Mesenchymal stem cell (in vitro differentiated cells and primary cell): ENCODE results near the gene TLCD5.

Source experiments
- DNase-seq: peaks from one replicate; pipeline ENCODE4 v3.0.0-alpha.2; 2013
- H2AFZ ChIP-seq: one replicate; pipeline ENCODE4 v1.6.1; 2013; ENCODE audit warnings: low read depth, mild to moderate bottlenecking, control low read depth, inconsistent platforms, low read length, moderate library complexity
- H2AK5ac ChIP-seq: 2 replicates; pipeline ENCODE4 v1.6.1; 2013; ENCODE audit warnings: low read length, moderate library complexity, mild to moderate bottlenecking, inconsistent platforms; ENCODE audit not compliant: severe bottlenecking
- H2BK120ac ChIP-seq: one replicate; pipeline ENCODE4 v1.6.1; 2013; ENCODE audit warnings: low read depth, mild to moderate bottlenecking, inconsistent platforms, low read length, moderate library complexity
- H2BK12ac ChIP-seq, 2 experiments: one replicate each; pipeline ENCODE4 v1.6.1; 2013; ENCODE audit warnings: inconsistent platforms in 2 of 2, low read length in 2 of 2, mild to moderate bottlenecking in 2 of 2, moderate library complexity in 2 of 2, control low read depth in 1 of 2
- H2BK15ac ChIP-seq: one replicate; pipeline ENCODE4 v1.6.1; 2013; ENCODE audit warnings: mild to moderate bottlenecking, low read depth, inconsistent platforms; ENCODE audit not compliant: poor library complexity, severe bottlenecking
- H2BK5ac ChIP-seq: 2 replicates; pipeline ENCODE4 v1.6.1; 2013; ENCODE audit warnings: low read depth, mild to moderate bottlenecking, low read length, control low read depth, inconsistent platforms; ENCODE audit not compliant: poor library complexity, severe bottlenecking
- H3K14ac ChIP-seq, 2 experiments: one replicate each; pipeline ENCODE4 v1.6.1; 2013; ENCODE audit warnings: inconsistent platforms in 2 of 2, low read length in 2 of 2, control low read depth in 1 of 2, mild to moderate bottlenecking in 1 of 2, moderate library complexity in 1 of 2
- H3K18ac ChIP-seq, 2 experiments: one replicate each; pipeline ENCODE4 v1.6.1; 2013; ENCODE audit warnings: inconsistent platforms in 2 of 2, low read length in 2 of 2, control low read depth in 1 of 2, low read depth in 1 of 2, mild to moderate bottlenecking in 1 of 2
- H3K23ac ChIP-seq, 2 experiments: one replicate each; pipeline ENCODE4 v1.6.1; 2013; ENCODE audit warnings: inconsistent platforms in 2 of 2, low read length in 2 of 2, mild to moderate bottlenecking in 2 of 2, moderate library complexity in 2 of 2, control low read depth in 1 of 2
- H3K27ac ChIP-seq: 2 replicates; pipeline ENCODE4 v1.5.1; 2013; ENCODE audit warnings: mild to moderate bottlenecking, moderate library complexity, low read length, control low read depth, inconsistent platforms; ENCODE audit not compliant: poor library complexity, severe bottlenecking
- H3K27me3 ChIP-seq, 2 experiments: 2 replicates each; pipeline versions ENCODE4 v1.6.1 to v1.7.0; 2013; ENCODE audit warnings: low read length in 2 of 2, mild to moderate bottlenecking in 2 of 2, moderate library complexity in 2 of 2, control low read depth in 1 of 2, inconsistent platforms in 1 of 2; ENCODE audit not compliant: control insufficient read depth in 1 of 2, insufficient read depth in 1 of 2
- H3K36me3 ChIP-seq, 2 experiments: 2 replicates each; pipeline versions ENCODE4 v1.6.1 to v1.7.0; 2013; ENCODE audit warnings: low read length in 2 of 2, control low read depth in 1 of 2, inconsistent platforms in 1 of 2, low read depth in 1 of 2, mild to moderate bottlenecking in 1 of 2; ENCODE audit not compliant: insufficient read depth in 2 of 2, control insufficient read depth in 1 of 2
- H3K4ac ChIP-seq, 2 experiments: one replicate each; pipeline ENCODE4 v1.6.1; 2013; ENCODE audit warnings: inconsistent platforms in 2 of 2, low read length in 2 of 2, mild to moderate bottlenecking in 2 of 2, moderate library complexity in 2 of 2, control low read depth in 1 of 2, low read depth in 1 of 2
- H3K4me1 ChIP-seq: 2 replicates; pipeline ENCODE4 v1.6.1; 2013; ENCODE audit warnings: low read depth, low read length, control low read depth; ENCODE audit not compliant: control insufficient read depth, insufficient read depth
- H3K4me2 ChIP-seq: 2 replicates; pipeline ENCODE4 v1.6.1; 2013; ENCODE audit warnings: low read length, mild to moderate bottlenecking, inconsistent platforms; ENCODE audit not compliant: poor library complexity, severe bottlenecking
- H3K4me3 ChIP-seq, 2 experiments: 2 replicates each; pipeline versions ENCODE4 v1.5.1 to v1.7.0; 2013; ENCODE audit warnings: low read length in 2 of 2, mild to moderate bottlenecking in 2 of 2, control low read depth in 1 of 2, low read depth in 1 of 2; ENCODE audit not compliant: insufficient read depth in 1 of 2
- H3K79me1 ChIP-seq: replicated peaks from 2 replicates; pipeline ENCODE4 v1.6.1; 2013; ENCODE audit warnings: mild to moderate bottlenecking, control low read depth, low read length, inconsistent platforms; ENCODE audit not compliant: poor library complexity, severe bottlenecking
- H3K9ac ChIP-seq: 2 replicates; pipeline ENCODE4 v1.7.0; 2013; ENCODE audit warnings: mild to moderate bottlenecking, low read length, moderate library complexity
- H3K9me3 ChIP-seq: 2 replicates; pipeline ENCODE4 v1.7.0; 2013; ENCODE audit warnings: mild to moderate bottlenecking, low read length; ENCODE audit not compliant: control insufficient read depth
- H4K8ac ChIP-seq: one replicate; pipeline ENCODE4 v1.6.1; 2013; ENCODE audit warnings: inconsistent platforms, mild to moderate bottlenecking, low read length, moderate library complexity
- H4K91ac ChIP-seq: one replicate; pipeline ENCODE4 v1.6.1; 2013; ENCODE audit warnings: mild to moderate bottlenecking, low read length, inconsistent platforms
- WGBS: methylation state at CpG from one replicate; pipeline ENCODE4 v1.1.7; 2013; ENCODE audit warnings: mixed read lengths; 5-methylcytosine and 5-hydroxymethylcytosine counted together

TLCD5 gene

DNA sequence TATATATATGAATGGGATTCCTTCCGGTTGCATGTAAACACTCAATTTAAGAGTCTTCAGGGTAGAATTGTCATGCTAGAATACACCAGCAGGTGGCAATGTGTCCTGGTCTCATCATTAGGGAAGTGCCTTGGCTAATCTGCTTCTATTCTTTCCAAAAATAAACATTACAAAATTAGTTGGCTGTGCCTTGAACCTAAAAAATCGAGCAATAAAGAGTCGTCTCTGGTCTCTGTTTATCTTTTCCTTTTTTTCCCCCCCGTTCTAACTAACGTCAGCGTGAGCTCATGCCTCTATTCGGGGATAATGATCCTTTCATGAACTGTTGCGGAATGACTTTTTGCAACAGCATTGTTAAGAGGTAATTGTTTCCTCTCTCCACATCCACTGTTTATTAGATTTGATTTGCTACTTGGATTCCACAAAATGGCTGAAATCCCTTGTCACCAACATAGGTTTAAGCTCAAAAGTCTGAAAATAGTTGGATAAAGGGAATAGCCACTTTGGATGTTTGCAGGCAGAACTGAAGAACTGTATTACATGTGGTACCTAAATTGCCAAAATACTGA is 9.9 kb downstream of the TLCD5 start:
- no peak overlapping the region for H2AK5ac ChIP-seq
- DNase-seq, result peak; percentile 97
- H3K4me2 ChIP-seq, result peak overlapping the region; percentile 81
- H2BK5ac ChIP-seq, result no peak overlapping the region
- H3K23ac ChIP-seq, result no peak overlapping the region
- no peak overlapping the region for H3K18ac ChIP-seq
- peaks cover 4% of the 10 kb centered on the region for H3K4me1 ChIP-seq
- no peak overlapping the region for H2BK120ac ChIP-seq
- H3K9ac ChIP-seq, result peak overlapping the region; percentile 95
- peak overlapping the region in 1 of 2 experiments; percentile 78 for H3K4me3 ChIP-seq
- H2BK15ac ChIP-seq, result no peak overlapping the region
- no peak overlapping the region for H3K4ac ChIP-seq
- no peak overlapping the region for H3K14ac ChIP-seq
- H3K9me3 ChIP-seq, result no peaks in the 10 kb centered on the region
- H4K8ac ChIP-seq, result no peak overlapping the region
- no peak overlapping the region for H4K91ac ChIP-seq
- H3K27ac ChIP-seq, result peak overlapping the region; percentile 93
- no peaks in the 10 kb centered on the region for H3K27me3 ChIP-seq
- no peak overlapping the region for H2AFZ ChIP-seq
- no peak overlapping the region for H2BK12ac ChIP-seq
- H3K36me3 ChIP-seq, result peaks cover 4 to 13% of the 10 kb centered on the region in 2 experiments
- 0% methylated on average over 2 of the region's 8 CpGs for WGBS
- peaks cover 6% of the 10 kb centered on the region for H3K79me1 ChIP-seq

DNA sequence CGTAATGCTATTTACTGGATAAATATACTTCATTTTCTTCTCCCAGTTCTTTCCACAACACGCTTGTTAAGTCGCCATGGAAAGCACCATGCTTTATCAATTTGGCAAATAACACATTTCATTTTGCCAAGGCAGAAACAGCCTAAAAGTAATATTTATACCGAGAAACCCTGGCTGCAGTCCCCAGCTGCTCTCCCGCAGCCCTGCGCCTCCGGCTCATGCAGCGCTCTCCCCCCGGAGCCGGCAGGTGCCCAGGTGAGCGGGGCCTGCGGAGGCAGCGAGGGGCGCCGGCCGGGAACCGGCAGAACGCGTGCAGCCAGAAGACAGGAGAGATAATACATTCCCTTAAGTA is 10.4 kb downstream of the TLCD5 start:
- DNase-seq, result no peak
- Histone ChIP-seq H3K14ac (no peak overlapping the region), H2AFZ (no peak overlapping the region), H3K4me1 (peaks cover 4% of the 10 kb centered on the region), H3K79me1 (peaks cover 6% of the 10 kb centered on the region), H2BK5ac (peak overlapping the region; percentile 96), H2AK5ac (no peak overlapping the region), H2BK120ac (peak overlapping the region; percentile 92), H3K4me2 (peak overlapping the region; percentile 98), H3K23ac (peak overlapping the region in 1 of 2 experiments; percentile 5), H4K8ac (peak overlapping the region; percentile 42), H4K91ac (no peak overlapping the region), H2BK15ac (peak overlapping the region; percentile 98), H3K9ac (peak overlapping the region; percentile 95), H2BK12ac (peak overlapping the region; percentile 61 to 75), H3K4ac (peak overlapping the region in 1 of 2 experiments; percentile 58), H3K27ac (peak overlapping the region; percentile 93), H3K36me3 (peaks cover 0 to 8% of the 10 kb centered on the region in 2 experiments), H3K18ac (peak overlapping the region; percentile 44 to 94), H3K4me3 (peak overlapping the region; percentile 78 to 94), H3K27me3 (no peaks in the 10 kb centered on the region), H3K9me3 (no peaks in the 10 kb centered on the region)
- under 1% methylated on average over 19 of the region's 19 CpGs for WGBS

DNA sequence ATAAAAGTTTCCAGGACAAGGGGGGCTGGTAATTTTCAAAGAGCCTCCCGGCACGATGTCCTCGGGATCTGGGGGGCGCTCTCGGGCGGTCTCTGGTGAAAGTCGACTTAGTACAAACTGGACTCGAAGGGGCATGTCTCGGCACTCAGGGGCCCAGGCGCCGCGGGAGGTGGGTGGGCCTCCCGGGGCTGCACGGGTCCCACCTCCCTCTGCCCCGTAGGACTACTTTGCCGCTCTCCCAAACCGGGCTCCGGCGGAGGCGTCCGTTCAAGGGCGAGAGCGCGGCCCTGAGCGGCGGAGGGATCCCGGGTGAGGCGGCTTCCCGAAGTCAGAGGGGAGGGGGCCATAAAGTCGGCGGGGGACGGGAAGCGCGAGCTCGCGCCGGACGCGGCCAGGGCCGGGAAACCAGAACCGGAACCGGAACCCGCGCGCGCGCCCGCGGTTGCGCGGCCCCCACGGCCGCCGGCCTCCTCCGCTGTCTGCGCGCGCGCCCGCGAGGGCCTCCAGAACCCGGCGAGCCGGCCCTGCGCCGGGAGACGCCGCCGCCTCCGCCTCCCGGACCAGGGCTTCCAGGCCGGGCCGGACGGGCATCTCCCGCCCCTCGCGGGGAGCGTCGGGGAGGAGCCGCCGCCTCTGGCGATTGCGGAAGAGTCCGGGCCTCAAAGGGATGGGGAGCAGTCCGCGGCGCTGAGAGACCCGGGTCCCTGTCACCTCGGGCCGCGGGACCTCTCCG is 11.0 kb downstream of the TLCD5 start, which contains the start of gene ARHGEF12:
Gene ARHGEF12, plus strand, starts transcription at position 506 of the 733 bp plus-strand sequence. CDS start 831 bp downstream, outside the sequence.
- H3K36me3 ChIP-seq, result peaks cover 0 to 2% of the 10 kb centered on the region in 2 experiments
- H3K4ac ChIP-seq, result peak within 1 kb of the TSS; percentile 77
- no peaks in the 10 kb centered on the region for H3K27me3 ChIP-seq
- H3K4me3 ChIP-seq, result peak within 1 kb of the TSS; percentile 94 to 97
- peak within 1 kb of the TSS; percentile 100 for H2BK15ac ChIP-seq
- peak within 1 kb of the TSS; percentile 93 for H3K27ac ChIP-seq
- peak within 1 kb of the TSS; percentile 58 to 68 for H3K14ac ChIP-seq
- H2BK5ac ChIP-seq, result peak within 1 kb of the TSS; percentile 99
- H2BK12ac ChIP-seq, result peak within 1 kb of the TSS; percentile 61 to 75
- H4K91ac ChIP-seq, result peak within 1 kb of the TSS; percentile 84
- peak within 1 kb of the TSS; percentile 98 for H3K4me2 ChIP-seq
- peak within 1 kb of the TSS in 1 of 2 experiments; percentile 46 for H3K23ac ChIP-seq
- peak; percentile 98 for DNase-seq
- WGBS, result 1% methylated on average over 68 of the region's 92 CpGs
- H3K18ac ChIP-seq, result peak within 1 kb of the TSS; percentile 88 to 94
- H4K8ac ChIP-seq, result peak within 1 kb of the TSS; percentile 93
- no peaks in the 10 kb centered on the region for H3K9me3 ChIP-seq
- no peak within 1 kb of the TSS for H2AK5ac ChIP-seq
- peaks cover 5% of the 10 kb centered on the region for H3K4me1 ChIP-seq
- H3K79me1 ChIP-seq, result peaks cover 6% of the 10 kb centered on the region
- H2BK120ac ChIP-seq, result peak within 1 kb of the TSS; percentile 96
- peak within 1 kb of the TSS; percentile 72 for H2AFZ ChIP-seq
- peak within 1 kb of the TSS; percentile 95 for H3K9ac ChIP-seq
